Activated CD4-positive, alpha-beta T cell treated with anti-CD3 and anti-CD28 coated beads, Interleukin-2, amount 10 ng/mL, durations not matched to agents 24 days and 14 days (primary cell): ENCODE measurements around the gene RFK. TPM values are rescaled to one million over a fixed set of nuclear protein-coding genes. Genes with fewer than 3 reads are reported as not detected.
"Not testable (repeated sequence)": the region's sequence is repeated elsewhere in the genome, so short reads cannot be mapped to it uniquely, and the experiment has no call there.

Source experiments
- DNase-seq: peaks from one replicate; pipeline ENCODE4 v3.0.0; 2022
- H3K27ac Mint-ChIP-seq: one replicate; pipeline ENCODE4 v1.8.0; 2022; ENCODE audit warnings: mild to moderate bottlenecking, mixed read lengths
- H3K27me3 Mint-ChIP-seq: one replicate; pipeline ENCODE4 v1.8.0; 2022; ENCODE audit warnings: mixed read lengths
- H3K36me3 Mint-ChIP-seq: one replicate; pipeline ENCODE4 v1.8.0; 2022; ENCODE audit warnings: low read depth, mild to moderate bottlenecking, mixed read lengths
- H3K4me1 Mint-ChIP-seq: one replicate; pipeline ENCODE4 v1.8.0; 2021; ENCODE audit warnings: mixed read lengths
- H3K4me3 Mint-ChIP-seq: one replicate; pipeline ENCODE4 v1.8.0; 2022; ENCODE audit warnings: mild to moderate bottlenecking, moderate library complexity, mixed read lengths
- H3K9me3 Mint-ChIP-seq: one replicate; pipeline ENCODE4 v1.8.0; 2021; ENCODE audit warnings: mixed read lengths
- intact Hi-C: fragments of 100-400 bp; cut with micrococcal nuclease; formaldehyde crosslinking; loops from one replicate; pipeline ENCODE4 v1.15.1; 2023
- total RNA-seq: library from RNA; stranded (reverse); gene quantifications from 2 replicates; pipeline ENCODE4 v1.2.3, GENCODE V29; 2022

The RFK gene
- 16.6 and 17.9 TPM in 2 replicates for total RNA-seq

GRCh38 chr9:76394195-76394959 lies at the start of gene RFK:
Gene RFK (minus strand): TSS chr9:76394426. CDS start chr9:76394171, 255 bp downstream.
- Mint-ChIP-seq H3K9me3 (no peaks in the 10 kb centered on the region), H3K27ac (peak within 1 kb of the TSS; percentile 99), H3K4me1 (peaks cover 25% of the 10 kb centered on the region), H3K4me3 (peak within 1 kb of the TSS; percentile 97), H3K27me3 (no peaks in the 10 kb centered on the region), H3K36me3 (peaks cover 23% of the 10 kb centered on the region)
- peak; percentile 98 for DNase-seq
- intact Hi-C loops = loop anchor here (1.0 to 10.0 kb wide), 10 partner anchors 9 to 1440 kb away; partner anchors contain the start of genes C9orf40, GCNT1, NMRK1 and OSTF1

- intact Hi-C loops = loop anchor here (5.0 to 10.0 kb wide), 3 partner anchors 549 to 1357 kb away; partner anchors contain the start of genes NMRK1, OSTF1 and PCSK5
- H3K36me3 Mint-ChIP-seq = peaks cover 12% of the 10 kb centered on the region
- H3K27me3 Mint-ChIP-seq = no peaks in the 10 kb centered on the region
- no peak for DNase-seq
- H3K4me1 Mint-ChIP-seq = peaks cover 40% of the 10 kb centered on the region
- peak overlapping the region; percentile 13 for H3K27ac Mint-ChIP-seq
- H3K4me3 Mint-ChIP-seq = peak overlapping the region; percentile 70
- H3K9me3 Mint-ChIP-seq = no peaks in the 10 kb centered on the region
Observed at GRCh38 chr9:76443887-76444286, 49.7 kb upstream of the RFK start.

- no peaks in the 10 kb centered on the region for H3K9me3 Mint-ChIP-seq
- intact Hi-C loops = loop anchor here (1.0 to 10.0 kb wide), 7 partner anchors 17 to 1354 kb away; partner anchors contain the start of genes GCNT1, NMRK1, OSTF1 and PCSK5
- H3K36me3 Mint-ChIP-seq = peaks cover 12% of the 10 kb centered on the region
- peak overlapping the region; percentile 88 for H3K4me3 Mint-ChIP-seq
- peaks cover 50% of the 10 kb centered on the region for H3K4me1 Mint-ChIP-seq
- peak overlapping the region; percentile 98 for H3K27ac Mint-ChIP-seq
- no peaks in the 10 kb centered on the region for H3K27me3 Mint-ChIP-seq
- peak; percentile 69 for DNase-seq
Observed at GRCh38 chr9:76441551-76442322, 47.5 kb upstream of the RFK start.

- Mint-ChIP-seq H3K27me3 (no peaks in the 10 kb centered on the region), H3K27ac (peak overlapping the region; percentile 79), H3K4me3 (peak overlapping the region; percentile 8), H3K4me1 (peaks cover 38% of the 10 kb centered on the region), H3K36me3 (peaks cover 4% of the 10 kb centered on the region), H3K9me3 (no peaks in the 10 kb centered on the region)
- DNase-seq = no peak
- intact Hi-C loops = loop anchor here (1.0 to 2.0 kb wide), 2 partner anchors 36 to 124 kb away; no protein-coding TSS in a partner anchor
Observed at GRCh38 chr9:76438841-76439588, 44.8 kb upstream of the RFK start.

- H3K27ac Mint-ChIP-seq, DNase-seq, H3K36me3 Mint-ChIP-seq, H3K9me3 Mint-ChIP-seq, H3K4me3 Mint-ChIP-seq, H3K27me3 Mint-ChIP-seq, intact Hi-C loops: not testable (repeated sequence)
- H3K4me1 Mint-ChIP-seq = peaks cover 41% of the 10 kb centered on the region
Observed at GRCh38 chr9:76437017-76437699, 42.9 kb upstream of the RFK start.

- H3K27me3 Mint-ChIP-seq, H3K9me3 Mint-ChIP-seq, H3K4me3 Mint-ChIP-seq, DNase-seq, H3K36me3 Mint-ChIP-seq, intact Hi-C loops: not testable (repeated sequence)
- Mint-ChIP-seq H3K4me1 (peaks cover 25% of the 10 kb centered on the region), H3K27ac (peak overlapping the region; percentile 60)
Observed at GRCh38 chr9:76434897-76435296, 40.7 kb upstream of the RFK start.

- no peak overlapping the region for H3K4me3 Mint-ChIP-seq
- H3K9me3 Mint-ChIP-seq = no peaks in the 10 kb centered on the region
- peak overlapping the region; percentile 51 for H3K27ac Mint-ChIP-seq
- no peak for DNase-seq
- intact Hi-C loops = no loop called here
- no peaks in the 10 kb centered on the region for H3K36me3 Mint-ChIP-seq
- H3K27me3 Mint-ChIP-seq = no peaks in the 10 kb centered on the region
- H3K4me1 Mint-ChIP-seq = peaks cover 19% of the 10 kb centered on the region
Observed at GRCh38 chr9:76433836-76434235, 39.6 kb upstream of the RFK start.

- Mint-ChIP-seq H3K4me1 (peaks cover 15% of the 10 kb centered on the region), H3K27me3 (no peaks in the 10 kb centered on the region), H3K4me3 (no peak overlapping the region), H3K9me3 (no peaks in the 10 kb centered on the region), H3K27ac (peak overlapping the region; percentile 51), H3K36me3 (no peaks in the 10 kb centered on the region)
- DNase-seq = no peak
- intact Hi-C loops = no loop called here
Observed at GRCh38 chr9:76433406-76433805, 39.2 kb upstream of the RFK start.

GRCh38 chr9:76431601-76432000 lies 37.4 kb upstream of the RFK start:
- Mint-ChIP-seq H3K4me1 (peaks cover 9% of the 10 kb centered on the region), H3K27me3 (no peaks in the 10 kb centered on the region), H3K4me3 (no peak overlapping the region), H3K36me3 (no peaks in the 10 kb centered on the region), H3K27ac (no peak overlapping the region), H3K9me3 (no peaks in the 10 kb centered on the region)
- intact Hi-C loops = no loop called here
- DNase-seq = no peak

GRCh38 chr9:76426807-76427419 lies 32.7 kb upstream of the RFK start:
- Mint-ChIP-seq H3K9me3 (no peaks in the 10 kb centered on the region), H3K36me3 (peaks cover 1% of the 10 kb centered on the region), H3K4me3 (no peak overlapping the region), H3K4me1 (peaks cover 17% of the 10 kb centered on the region), H3K27me3 (no peaks in the 10 kb centered on the region), H3K27ac (no peak overlapping the region)
- intact Hi-C loops = no loop called here
- DNase-seq = no peak

GRCh38 chr9:76425677-76426453 lies 31.6 kb upstream of the RFK start:
- Mint-ChIP-seq H3K4me1 (peaks cover 17% of the 10 kb centered on the region), H3K27ac (peak overlapping the region; percentile 20), H3K9me3 (no peaks in the 10 kb centered on the region), H3K4me3 (no peak overlapping the region), H3K27me3 (no peaks in the 10 kb centered on the region), H3K36me3 (peaks cover 1% of the 10 kb centered on the region)
- intact Hi-C loops = no loop called here
- no peak for DNase-seq

GRCh38 chr9:76424491-76424890 lies 30.3 kb upstream of the RFK start:
- Mint-ChIP-seq H3K27ac (peak overlapping the region; percentile 72), H3K4me1 (peaks cover 17% of the 10 kb centered on the region), H3K27me3 (no peaks in the 10 kb centered on the region), H3K36me3 (peaks cover 1% of the 10 kb centered on the region), H3K9me3 (no peaks in the 10 kb centered on the region), H3K4me3 (peak overlapping the region; percentile 21)
- no peak for DNase-seq
- intact Hi-C loops = loop anchor here (1.0 kb wide), 2 partner anchors 17 to 21 kb away; no protein-coding TSS in a partner anchor
